Endothelial cell of hepatic sinusoid (primary cell): ENCODE data around the gene RNFT1.
"Not testable (repeated sequence)": the region's sequence is repeated elsewhere in the genome, so short reads cannot be mapped to it uniquely, and the experiment has no call there.

Experiments
- in situ Hi-C: cut with HindIII; loops from 2 replicates; pipeline ENCODE4 v1.10.0; 2017; ENCODE audit warnings: low sequenced_read_pairs

Gene RNFT1

DNA sequence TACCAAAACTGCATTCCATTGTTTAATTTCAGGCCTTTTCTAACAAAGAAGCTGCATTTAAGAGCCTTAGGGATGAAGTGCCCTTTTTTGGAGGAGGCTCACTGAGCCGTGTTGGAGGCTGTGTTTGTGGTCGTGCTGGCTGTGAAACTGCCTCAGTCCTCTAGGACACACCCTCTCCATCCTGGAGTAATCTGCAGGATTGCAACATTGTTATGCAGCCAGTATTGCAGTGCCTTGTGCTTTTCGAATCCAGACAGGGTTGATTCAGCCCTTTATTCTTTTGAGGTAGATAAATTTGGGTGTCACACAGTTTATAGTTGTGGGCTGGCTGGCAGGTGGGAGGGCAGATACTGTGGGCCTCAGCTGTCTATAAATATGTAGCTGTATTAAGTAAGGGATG lies 33.8 kb downstream of the RNFT1 start:
- in situ Hi-C loops, result not testable (repeated sequence)

- in situ Hi-C loops, result not testable (repeated sequence)
Observed at GRCh38 chr17:59930121-59930520, 34.4 kb downstream of the RNFT1 start.

DNA sequence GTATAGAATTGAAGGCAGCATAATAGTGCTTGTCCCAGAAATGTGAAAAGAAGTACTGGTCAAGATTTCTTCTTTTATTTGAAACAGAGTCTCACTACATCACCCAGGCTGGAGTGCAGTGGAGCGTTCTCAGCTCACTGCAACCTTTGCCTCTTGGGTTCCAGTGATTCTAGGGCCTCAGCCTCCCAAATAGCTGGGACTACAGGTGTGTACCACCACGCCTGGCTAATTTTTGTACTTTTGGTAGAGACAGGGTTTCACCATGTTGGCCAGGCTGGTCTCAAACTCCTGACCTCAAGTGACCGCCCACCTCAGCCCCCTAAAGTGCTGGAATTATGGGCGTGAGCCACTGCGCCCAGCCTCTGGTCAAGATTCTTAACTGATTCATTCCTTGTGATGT lies 43.9 kb downstream of the RNFT1 start:
- in situ Hi-C loops, result not testable (repeated sequence)

DNA sequence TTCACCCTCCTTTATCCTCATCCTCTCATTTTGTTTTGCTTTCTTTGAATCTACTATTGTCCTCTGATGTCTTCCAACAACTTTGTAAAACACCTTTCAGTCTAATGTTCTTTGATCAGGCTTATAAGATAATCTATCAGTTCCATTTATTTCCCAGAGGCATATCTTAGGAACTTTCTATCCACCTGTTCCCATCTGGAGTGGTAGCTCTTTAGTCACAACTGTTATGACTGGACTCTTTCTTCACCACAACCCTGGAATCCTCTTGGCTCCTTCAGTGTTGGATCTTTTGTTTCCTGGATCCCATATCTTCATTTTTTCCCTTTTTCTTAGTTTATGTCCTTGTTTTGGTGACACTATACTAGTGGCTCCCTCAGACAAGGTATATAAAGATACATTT lies 48.1 kb downstream of the RNFT1 start:
- in situ Hi-C loops, result no loop called here

DNA sequence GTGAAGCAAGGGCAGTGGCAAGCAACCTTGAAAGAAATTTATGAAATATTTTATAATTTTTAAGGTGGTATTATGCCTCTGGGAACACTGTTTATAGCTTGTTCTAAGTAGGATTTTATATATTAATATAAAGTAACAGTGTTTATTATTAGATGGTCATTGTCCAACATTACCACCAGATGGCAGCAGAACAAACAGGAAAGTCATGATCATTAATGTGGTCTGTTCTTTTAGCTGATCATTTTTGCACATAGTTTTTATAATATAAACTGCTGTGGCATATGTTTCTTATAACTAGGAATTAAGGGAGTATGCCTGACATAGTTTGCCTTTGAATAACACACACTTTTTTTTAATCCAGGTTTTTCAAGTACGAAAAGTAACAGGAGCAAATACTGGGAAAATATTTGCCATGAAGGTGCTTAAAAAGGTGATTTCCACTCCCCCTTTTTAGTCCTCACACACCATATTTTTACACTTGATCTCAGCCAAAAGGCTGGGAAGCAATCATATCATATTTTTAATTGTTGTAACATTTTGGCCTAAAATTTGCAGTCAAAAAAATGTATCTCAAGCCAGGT lies 50.2 kb downstream of the RNFT1 start:
- in situ Hi-C loops, result no loop called here

GRCh38 chr17:59907467-59907866 lies 57.1 kb downstream of the RNFT1 start:
- in situ Hi-C loops, result no loop called here

- in situ Hi-C loops, result no loop called here
Observed at GRCh38 chr17:59903455-59903854, 61.1 kb downstream of the RNFT1 start.
